B cell (primary cell): Measurements from ENCODE around the gene TGM3. TPM values are rescaled to one million over a fixed set of nuclear protein-coding genes. Genes with fewer than 3 reads are reported as not detected.

ENCODE experiments used
- ATAC-seq: fragments of 200-7000 bp; cut with Tn5 transposase; one replicate; pipeline ENCODE4 v1.10.0; 2021; ENCODE audit warnings: low read depth, mild to moderate bottlenecking, moderate number of reproducible peaks, moderate library complexity
- CTCF ChIA-PET: fragments of 350-600 bp; sonication (Branson Sonifier 250); formaldehyde crosslinking; loops from one replicate; lab custom pipeline; 2021; ENCODE audit warnings: antibody characterized with exemption, inconsistent platforms; lab: Charles Lee
- POLR2A ChIA-PET: fragments of 350-600 bp; sonication (Branson Sonifier 250); formaldehyde crosslinking; loops from one replicate; lab custom pipeline; 2021; ENCODE audit warnings: antibody characterized with exemption; lab: Charles Lee
- DNase-seq: peaks from one replicate; pipeline ENCODE4 v3.0.0; 2013
- H2AFZ ChIP-seq: 2 replicates; pipeline ENCODE4 v1.6.1; 2012; ENCODE audit warnings: mild to moderate bottlenecking, low read depth, low read length; ENCODE audit not compliant: insufficient read depth, poor library complexity, severe bottlenecking
- H3K27ac ChIP-seq, 2 donors: 1 replicate in 1 of 2; 2 replicates in 1 of 2; pipeline ENCODE4 v1.5.1; 2012 to 2013; ENCODE audit warnings: low read length in 2 of 2, mild to moderate bottlenecking in 2 of 2, moderate library complexity in 1 of 2
- H3K27me3 ChIP-seq, 4 experiments: fragments of 200-600 bp in 1 of 4; sonication (generic) in 1 of 4; replicated peaks in 1 of 4; 1 replicate in 2 of 4; 2 replicates in 2 of 4; pipeline versions ENCODE4 v1.6.1 to v1.7.0; 2013 to 2016; ENCODE audit warnings: low read length in 3 of 4, mild to moderate bottlenecking in 2 of 4, mixed read lengths in 1 of 4, moderate library complexity in 1 of 4; ENCODE audit not compliant: insufficient read depth in 4 of 4, control insufficient read depth in 3 of 4; ENCODE audit errors: control extremely low read depth in 1 of 4
- H3K36me3 ChIP-seq, 2 experiments: replicated peaks in 1 of 2; 1 replicate in 1 of 2; 2 replicates in 1 of 2; pipeline versions ENCODE4 v1.6.1 to v1.7.1; 2013; ENCODE audit warnings: low read length in 1 of 2; ENCODE audit not compliant: insufficient read depth in 2 of 2, control insufficient read depth in 1 of 2; ENCODE audit errors: control extremely low read depth in 1 of 2, extremely low read depth in 1 of 2
- H3K4me1 ChIP-seq, 2 donors: fragments of 200-600 bp in 1 of 2; sonication (generic) in 1 of 2; 1 replicate in 1 of 2; 2 replicates in 1 of 2; pipeline versions ENCODE4 v1.5.1 to v1.6.1; 2013 to 2017; ENCODE audit warnings: low read length in 2 of 2; ENCODE audit not compliant: control insufficient read depth in 2 of 2, insufficient read depth in 2 of 2
- H3K4me2 ChIP-seq: replicated peaks from 2 replicates; pipeline ENCODE3; 2012; ENCODE audit warnings: mild to moderate bottlenecking, low read depth, low read length; ENCODE audit not compliant: poor library complexity, severe bottlenecking
- H3K4me3 ChIP-seq, 5 experiments: fragments of 200-600 bp in 1 of 5; sonication (generic) in 1 of 5; 1 replicate in 3 of 5; 2 replicates in 2 of 5; pipeline versions ENCODE4 v1.5.1 to v1.7.0; 2011 to 2016; ENCODE audit warnings: low read length in 4 of 5, mild to moderate bottlenecking in 4 of 5, low read depth in 2 of 5, control low read depth in 1 of 5, moderate library complexity in 1 of 5; ENCODE audit not compliant: insufficient read depth in 1 of 5; ENCODE audit errors: control extremely low read depth in 1 of 5, extremely low read depth in 1 of 5
- H3K79me2 ChIP-seq: fragments of 200-600 bp; sonication (generic); one replicate; pipeline ENCODE4 v1.6.0; 2016; ENCODE audit warnings: low read length; ENCODE audit not compliant: control insufficient read depth, insufficient read depth
- H3K9ac ChIP-seq: fragments of 200-600 bp; sonication (generic); 2 replicates; pipeline ENCODE4 v1.6.1; 2017; ENCODE audit warnings: mild to moderate bottlenecking, low read length, moderate library complexity
- H3K9me3 ChIP-seq, 3 donors: one replicate each; pipeline versions ENCODE4 v1.6.1 to v1.7.1; 2013; ENCODE audit warnings: low read length in 2 of 3; ENCODE audit not compliant: control insufficient read depth in 2 of 3, insufficient read depth in 1 of 3; ENCODE audit errors: control extremely low read depth in 1 of 3
- H4K20me1 ChIP-seq: 2 replicates; pipeline ENCODE4 v1.6.0; 2012; ENCODE audit warnings: mild to moderate bottlenecking, low read length; ENCODE audit not compliant: insufficient read depth, control insufficient read depth, poor library complexity, severe bottlenecking
- H3K27ac Mint-ChIP-seq: one replicate; pipeline ENCODE4 v1.8.0; 2021; ENCODE audit warnings: mixed read lengths
- H3K27me3 Mint-ChIP-seq: one replicate; pipeline ENCODE4 v1.8.0; 2021; ENCODE audit warnings: mixed read lengths
- H3K4me1 Mint-ChIP-seq: one replicate; pipeline ENCODE4 v1.8.0; 2021; ENCODE audit warnings: mixed read lengths
- H3K4me3 Mint-ChIP-seq: one replicate; pipeline ENCODE4 v1.8.0; 2021; ENCODE audit warnings: mixed read lengths
- H3K9me3 Mint-ChIP-seq: one replicate; pipeline ENCODE4 v1.8.0; 2022; ENCODE audit warnings: mixed read lengths; ENCODE audit not compliant: insufficient read depth
- EZH2 ChIP-seq: IDR thresholded peaks from 2 replicates; pipeline ENCODE4 v1.6.1; 2012; ENCODE audit warnings: borderline replicate concordance, low read depth, mild to moderate bottlenecking, moderate library complexity, low read length; ENCODE audit not compliant: insufficient read depth, poor library complexity, severe bottlenecking
- WGBS: methylation state at CpG from one replicate; pipeline ENCODE4 v1.1.5; 2013; ENCODE audit warnings: missing lambda C conversion rate; ENCODE audit not compliant: insufficient coverage; 5-methylcytosine and 5-hydroxymethylcytosine counted together
- intact Hi-C: fragments of 100-400 bp; cut with micrococcal nuclease; formaldehyde crosslinking; loops from one replicate; pipeline ENCODE4 v1.10.0; 2022
- polyA plus RNA-seq: library from polyadenylated mRNA; depleted of rRNA; stranded (reverse); fragments of >200 nt; gene quantifications from 2 replicates; pipeline ENCODE4 v1.2.3, GENCODE V29; 2012
- total RNA-seq, 2 donors: library from RNA; stranded (reverse); fragments of 120-200 nt in 1 of 2; gene quantifications; 1 replicate in 1 of 2; 2 replicates in 1 of 2; pipeline versions ENCODE4 v1.2.3 to v1.2.4, GENCODE V29; 2013 to 2022
- TF ChIP-seq, protein P1 (sequence below): fragments of 200-600 bp; IDR thresholded peaks from one replicate; pipeline ENCODE4 v1.8.0; 2022; ENCODE audit warnings: antibody characterized with exemption, mild to moderate bottlenecking

The TGM3 gene
- total and polyA plus RNA-seq, 2 donors (not counting 1 experiment from before 2014, with no cell fraction given) = not detected

DNA sequence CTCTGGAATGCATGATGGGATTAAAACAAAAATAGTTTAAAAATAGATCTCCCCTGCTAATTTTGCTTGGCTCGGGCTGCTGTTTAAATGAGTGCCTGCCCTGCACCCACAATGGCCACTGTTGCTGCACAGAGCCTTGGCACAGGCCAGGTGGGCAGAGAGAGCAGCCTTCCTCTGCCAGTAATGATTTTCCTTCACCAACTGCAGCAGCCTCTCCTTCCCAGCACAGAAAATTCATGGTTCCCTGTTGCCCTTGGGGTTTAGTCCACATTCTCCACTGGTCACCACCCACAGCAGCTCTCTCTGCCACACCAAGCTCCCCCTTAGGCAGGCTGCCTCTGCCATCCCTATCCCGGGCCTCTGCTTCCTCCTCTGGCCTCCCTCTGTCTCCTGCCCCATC is 30.2 kb downstream of the TGM3 start:
- Histone ChIP-seq H3K9ac (no peak overlapping the region), H3K9me3 (no peaks in the 10 kb centered on the region), H4K20me1 (no peaks in the 10 kb centered on the region), H3K27ac (no peak overlapping the region), H2AFZ (no peak overlapping the region), H3K4me2 (no peak overlapping the region), H3K4me1 (no peaks in the 10 kb centered on the region), H3K79me2 (no peaks in the 10 kb centered on the region), H3K4me3 (no peak overlapping the region), H3K27me3 (peaks cover 0 to 11% (median 6%) of the 10 kb centered on the region in 4 experiments), H3K36me3 (no peaks in the 10 kb centered on the region)
- ATAC-seq (no peak), DNase-seq (no peak)
- Mint-ChIP-seq H3K27me3 (peaks cover 32% of the 10 kb centered on the region), H3K9me3 (no peaks in the 10 kb centered on the region), H3K4me3 (no peak overlapping the region), H3K27ac (no peak overlapping the region), H3K4me1 (no peaks in the 10 kb centered on the region)
- ChIA-PET CTCF (no interaction called here), POLR2A (no interaction called here)
- intact Hi-C loops = no loop called here
- TF ChIP-seq, protein P1, sequence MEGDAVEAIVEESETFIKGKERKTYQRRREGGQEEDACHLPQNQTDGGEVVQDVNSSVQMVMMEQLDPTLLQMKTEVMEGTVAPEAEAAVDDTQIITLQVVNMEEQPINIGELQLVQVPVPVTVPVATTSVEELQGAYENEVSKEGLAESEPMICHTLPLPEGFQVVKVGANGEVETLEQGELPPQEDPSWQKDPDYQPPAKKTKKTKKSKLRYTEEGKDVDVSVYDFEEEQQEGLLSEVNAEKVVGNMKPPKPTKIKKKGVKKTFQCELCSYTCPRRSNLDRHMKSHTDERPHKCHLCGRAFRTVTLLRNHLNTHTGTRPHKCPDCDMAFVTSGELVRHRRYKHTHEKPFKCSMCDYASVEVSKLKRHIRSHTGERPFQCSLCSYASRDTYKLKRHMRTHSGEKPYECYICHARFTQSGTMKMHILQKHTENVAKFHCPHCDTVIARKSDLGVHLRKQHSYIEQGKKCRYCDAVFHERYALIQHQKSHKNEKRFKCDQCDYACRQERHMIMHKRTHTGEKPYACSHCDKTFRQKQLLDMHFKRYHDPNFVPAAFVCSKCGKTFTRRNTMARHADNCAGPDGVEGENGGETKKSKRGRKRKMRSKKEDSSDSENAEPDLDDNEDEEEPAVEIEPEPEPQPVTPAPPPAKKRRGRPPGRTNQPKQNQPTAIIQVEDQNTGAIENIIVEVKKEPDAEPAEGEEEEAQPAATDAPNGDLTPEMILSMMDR = no peak
- no peak for TF ChIP-seq EZH2
- 62% methylated on average over 2 of the region's 2 CpGs for WGBS

DNA sequence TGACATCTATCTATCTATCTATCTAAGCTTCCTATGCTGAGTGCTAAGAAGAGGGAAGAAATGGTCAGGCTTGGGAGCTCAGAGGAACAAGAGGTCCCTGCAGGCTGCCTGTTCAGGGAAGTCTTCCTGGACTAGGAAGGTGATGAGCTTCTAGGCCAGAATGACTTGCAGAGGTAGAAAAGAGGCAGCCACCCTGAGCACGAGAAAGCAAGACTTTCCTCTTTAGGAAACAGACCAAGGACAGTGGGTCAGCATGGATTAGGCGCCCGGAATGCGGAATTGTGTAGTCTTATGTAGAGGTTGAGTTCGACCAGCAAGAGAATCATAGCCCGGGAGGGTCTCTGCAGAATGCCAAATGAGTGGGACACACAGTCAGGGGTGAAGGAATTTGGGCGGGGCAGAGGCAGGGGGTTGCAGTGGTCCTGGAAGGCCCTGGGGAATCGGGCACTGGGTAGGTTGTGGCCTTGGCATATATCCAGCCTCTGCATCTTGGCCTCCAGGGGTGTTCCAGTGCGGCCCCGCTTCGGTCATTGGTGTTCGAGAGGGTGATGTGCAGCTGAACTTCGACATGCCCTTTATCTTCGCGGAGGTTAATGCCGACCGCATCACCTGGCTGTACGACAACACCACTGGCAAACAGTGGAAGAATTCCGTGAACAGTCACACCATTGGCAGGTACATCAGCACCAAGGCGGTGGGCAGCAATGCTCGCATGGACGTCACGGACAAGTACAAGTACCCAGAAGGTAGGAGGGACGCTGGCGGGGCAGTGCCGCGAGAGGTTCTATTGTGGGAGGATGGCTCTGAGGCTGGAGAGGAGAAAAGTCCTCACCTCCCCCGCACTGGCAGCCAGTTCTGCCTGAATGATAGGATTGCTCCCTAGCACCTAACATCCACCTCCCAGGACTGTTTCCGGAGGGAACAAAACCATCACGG is 32.1 kb downstream of the TGM3 start:
- 94% methylated on average over 25 of the region's 30 CpGs for WGBS
- no peaks in the 10 kb centered on the region for H3K36me3 ChIP-seq
- no peaks in the 10 kb centered on the region for H4K20me1 ChIP-seq
- peaks cover 34% of the 10 kb centered on the region for H3K27me3 Mint-ChIP-seq
- no peak overlapping the region for H2AFZ ChIP-seq
- peaks cover 0 to 11% (median 6%) of the 10 kb centered on the region in 4 experiments for H3K27me3 ChIP-seq
- H3K4me3 Mint-ChIP-seq = no peak overlapping the region
- no peak overlapping the region for H3K27ac ChIP-seq
- ATAC-seq = no peak
- H3K4me1 Mint-ChIP-seq = no peaks in the 10 kb centered on the region
- DNase-seq = no peak
- H3K27ac Mint-ChIP-seq = no peak overlapping the region
- H3K79me2 ChIP-seq = no peaks in the 10 kb centered on the region
- ChIA-PET CTCF (no interaction called here), POLR2A (no interaction called here)
- no peak overlapping the region for H3K9ac ChIP-seq
- TF ChIP-seq, protein P1 = no peak
- TF ChIP-seq EZH2 = no peak
- no peak overlapping the region for H3K4me3 ChIP-seq
- intact Hi-C loops = no loop called here
- no peaks in the 10 kb centered on the region for H3K9me3 Mint-ChIP-seq
- no peaks in the 10 kb centered on the region for H3K9me3 ChIP-seq
- H3K4me2 ChIP-seq = no peak overlapping the region
- H3K4me1 ChIP-seq = no peaks in the 10 kb centered on the region
